HCT116 (cell line): ENCODE data around the gene MCAT.

Source experiments
- EZH2phosphoT487 ChIP-seq: fragments of 200-600 bp; IDR thresholded peaks from 2 replicates; pipeline ENCODE4 v1.6.1; 2018; ENCODE audit warnings: antibody characterized with exemption, borderline replicate concordance
- TF ChIP-seq, protein P1 (sequence below), 3 experiments: fragments of 200-600 bp in 1 of 3; sonication (generic) in 1 of 3; IDR thresholded peaks in 2 of 3; conservative IDR thresholded peaks in 1 of 3; 2 replicates each; pipeline ENCODE4 v1.5.1; 2012 to 2017; ENCODE audit warnings: low read depth in 2 of 3, low read length in 2 of 3, antibody characterized with exemption in 1 of 3, borderline replicate concordance in 1 of 3, control low read depth in 1 of 3, mild to moderate bottlenecking in 1 of 3, mixed read lengths in 1 of 3, mixed run types in 1 of 3, moderate library complexity in 1 of 3; ENCODE audit not compliant: insufficient read depth in 1 of 3

DNA sequence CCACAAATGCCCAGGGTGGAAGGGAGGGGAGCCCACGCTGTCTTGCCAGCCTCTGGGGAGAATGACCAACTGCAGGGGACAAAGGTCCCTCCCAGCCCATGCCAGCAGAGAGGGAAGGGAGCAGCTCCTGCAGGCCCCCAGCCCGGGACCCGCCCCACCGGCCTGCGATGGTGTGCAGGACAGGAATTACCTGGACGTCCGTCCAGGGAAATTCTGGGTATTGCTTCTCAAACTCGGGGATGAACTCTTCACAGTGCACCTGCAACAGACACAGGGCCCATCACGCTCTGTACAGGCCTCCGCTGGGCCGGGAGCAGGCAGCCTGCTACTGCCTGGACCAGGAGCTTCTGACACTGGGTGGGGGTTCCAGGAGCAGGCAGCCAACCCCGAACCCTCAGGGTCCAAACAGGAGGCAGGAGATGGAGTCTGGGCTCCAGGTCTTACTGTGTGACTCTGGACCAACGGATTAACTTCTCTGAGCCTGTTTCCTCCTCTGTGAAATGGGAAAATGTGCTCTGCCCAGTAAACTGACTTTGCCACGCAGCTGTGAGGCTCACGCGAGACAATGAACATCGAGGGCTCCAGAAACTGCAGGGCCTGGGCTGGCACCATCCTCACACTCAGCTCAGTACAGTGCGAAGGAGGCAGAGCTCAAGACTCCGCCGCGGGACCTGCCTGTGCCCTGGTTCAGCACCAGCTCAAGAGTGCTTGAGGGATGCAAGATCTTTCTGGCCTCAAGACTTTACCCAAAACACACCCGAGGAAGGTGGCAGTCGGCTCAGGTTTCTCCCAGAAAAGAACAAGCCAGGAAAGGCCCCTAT, 26.3 kb upstream of the MCAT start:
- TF ChIP-seq, protein P1, sequence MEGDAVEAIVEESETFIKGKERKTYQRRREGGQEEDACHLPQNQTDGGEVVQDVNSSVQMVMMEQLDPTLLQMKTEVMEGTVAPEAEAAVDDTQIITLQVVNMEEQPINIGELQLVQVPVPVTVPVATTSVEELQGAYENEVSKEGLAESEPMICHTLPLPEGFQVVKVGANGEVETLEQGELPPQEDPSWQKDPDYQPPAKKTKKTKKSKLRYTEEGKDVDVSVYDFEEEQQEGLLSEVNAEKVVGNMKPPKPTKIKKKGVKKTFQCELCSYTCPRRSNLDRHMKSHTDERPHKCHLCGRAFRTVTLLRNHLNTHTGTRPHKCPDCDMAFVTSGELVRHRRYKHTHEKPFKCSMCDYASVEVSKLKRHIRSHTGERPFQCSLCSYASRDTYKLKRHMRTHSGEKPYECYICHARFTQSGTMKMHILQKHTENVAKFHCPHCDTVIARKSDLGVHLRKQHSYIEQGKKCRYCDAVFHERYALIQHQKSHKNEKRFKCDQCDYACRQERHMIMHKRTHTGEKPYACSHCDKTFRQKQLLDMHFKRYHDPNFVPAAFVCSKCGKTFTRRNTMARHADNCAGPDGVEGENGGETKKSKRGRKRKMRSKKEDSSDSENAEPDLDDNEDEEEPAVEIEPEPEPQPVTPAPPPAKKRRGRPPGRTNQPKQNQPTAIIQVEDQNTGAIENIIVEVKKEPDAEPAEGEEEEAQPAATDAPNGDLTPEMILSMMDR (IDR thresholded peaks at IDR 0.05 in 2 of 3, conservative IDR thresholded peaks at IDR 0.05 in 1 of 3; ENCODE audit: borderline replicate concordance in 1 of 3, insufficient read depth in 1 of 3, low read depth in 2 of 3, low read length in 2 of 3), result no peak
- no peak for TF ChIP-seq EZH2phosphoT487
